B cell (primary cell): ENCODE measurements around the gene TRIP4. TPM values are rescaled to one million over a fixed set of nuclear protein-coding genes. Genes with fewer than 3 reads are reported as not detected.
A peak's percentile ranks its signal among the peaks of the same experiment; 100 is the strongest.
"Not testable (repeated sequence)": the region's sequence is repeated elsewhere in the genome, so short reads cannot be mapped to it uniquely, and the experiment has no call there.

Source experiments
- ATAC-seq: fragments of 200-7000 bp; cut with Tn5 transposase; one replicate; pipeline ENCODE4 v1.10.0; 2021; ENCODE audit warnings: low read depth, mild to moderate bottlenecking, moderate number of reproducible peaks, moderate library complexity
- CTCF ChIA-PET: fragments of 350-600 bp; sonication (Branson Sonifier 250); formaldehyde crosslinking; loops from one replicate; lab custom pipeline; 2021; ENCODE audit warnings: antibody characterized with exemption, inconsistent platforms; lab: Charles Lee
- POLR2A ChIA-PET: fragments of 350-600 bp; sonication (Branson Sonifier 250); formaldehyde crosslinking; loops from one replicate; lab custom pipeline; 2021; ENCODE audit warnings: antibody characterized with exemption; lab: Charles Lee
- DNase-seq: peaks from one replicate; pipeline ENCODE4 v3.0.0; 2013
- H2AFZ ChIP-seq: 2 replicates; pipeline ENCODE4 v1.6.1; 2012; ENCODE audit warnings: mild to moderate bottlenecking, low read depth, low read length; ENCODE audit not compliant: insufficient read depth, poor library complexity, severe bottlenecking
- H3K27ac ChIP-seq, 2 donors: 1 replicate in 1 of 2; 2 replicates in 1 of 2; pipeline ENCODE4 v1.5.1; 2012 to 2013; ENCODE audit warnings: low read length in 2 of 2, mild to moderate bottlenecking in 2 of 2, moderate library complexity in 1 of 2
- H3K27me3 ChIP-seq, 4 experiments: fragments of 200-600 bp in 1 of 4; sonication (generic) in 1 of 4; replicated peaks in 1 of 4; 1 replicate in 2 of 4; 2 replicates in 2 of 4; pipeline versions ENCODE4 v1.6.1 to v1.7.0; 2013 to 2016; ENCODE audit warnings: low read length in 3 of 4, mild to moderate bottlenecking in 2 of 4, mixed read lengths in 1 of 4, moderate library complexity in 1 of 4; ENCODE audit not compliant: insufficient read depth in 4 of 4, control insufficient read depth in 3 of 4; ENCODE audit errors: control extremely low read depth in 1 of 4
- H3K36me3 ChIP-seq, 2 experiments: replicated peaks in 1 of 2; 1 replicate in 1 of 2; 2 replicates in 1 of 2; pipeline versions ENCODE4 v1.6.1 to v1.7.1; 2013; ENCODE audit warnings: low read length in 1 of 2; ENCODE audit not compliant: insufficient read depth in 2 of 2, control insufficient read depth in 1 of 2; ENCODE audit errors: control extremely low read depth in 1 of 2, extremely low read depth in 1 of 2
- H3K4me1 ChIP-seq, 2 donors: fragments of 200-600 bp in 1 of 2; sonication (generic) in 1 of 2; 1 replicate in 1 of 2; 2 replicates in 1 of 2; pipeline versions ENCODE4 v1.5.1 to v1.6.1; 2013 to 2017; ENCODE audit warnings: low read length in 2 of 2; ENCODE audit not compliant: control insufficient read depth in 2 of 2, insufficient read depth in 2 of 2
- H3K4me2 ChIP-seq: replicated peaks from 2 replicates; pipeline ENCODE3; 2012; ENCODE audit warnings: mild to moderate bottlenecking, low read depth, low read length; ENCODE audit not compliant: poor library complexity, severe bottlenecking
- H3K4me3 ChIP-seq, 5 experiments: fragments of 200-600 bp in 1 of 5; sonication (generic) in 1 of 5; 1 replicate in 3 of 5; 2 replicates in 2 of 5; pipeline versions ENCODE4 v1.5.1 to v1.7.0; 2011 to 2016; ENCODE audit warnings: low read length in 4 of 5, mild to moderate bottlenecking in 4 of 5, low read depth in 2 of 5, control low read depth in 1 of 5, moderate library complexity in 1 of 5; ENCODE audit not compliant: insufficient read depth in 1 of 5; ENCODE audit errors: control extremely low read depth in 1 of 5, extremely low read depth in 1 of 5
- H3K79me2 ChIP-seq: fragments of 200-600 bp; sonication (generic); one replicate; pipeline ENCODE4 v1.6.0; 2016; ENCODE audit warnings: low read length; ENCODE audit not compliant: control insufficient read depth, insufficient read depth
- H3K9ac ChIP-seq: fragments of 200-600 bp; sonication (generic); 2 replicates; pipeline ENCODE4 v1.6.1; 2017; ENCODE audit warnings: mild to moderate bottlenecking, low read length, moderate library complexity
- H3K9me3 ChIP-seq, 3 donors: one replicate each; pipeline versions ENCODE4 v1.6.1 to v1.7.1; 2013; ENCODE audit warnings: low read length in 2 of 3; ENCODE audit not compliant: control insufficient read depth in 2 of 3, insufficient read depth in 1 of 3; ENCODE audit errors: control extremely low read depth in 1 of 3
- H4K20me1 ChIP-seq: 2 replicates; pipeline ENCODE4 v1.6.0; 2012; ENCODE audit warnings: mild to moderate bottlenecking, low read length; ENCODE audit not compliant: insufficient read depth, control insufficient read depth, poor library complexity, severe bottlenecking
- H3K27ac Mint-ChIP-seq: one replicate; pipeline ENCODE4 v1.8.0; 2021; ENCODE audit warnings: mixed read lengths
- H3K27me3 Mint-ChIP-seq: one replicate; pipeline ENCODE4 v1.8.0; 2021; ENCODE audit warnings: mixed read lengths
- H3K4me1 Mint-ChIP-seq: one replicate; pipeline ENCODE4 v1.8.0; 2021; ENCODE audit warnings: mixed read lengths
- H3K4me3 Mint-ChIP-seq: one replicate; pipeline ENCODE4 v1.8.0; 2021; ENCODE audit warnings: mixed read lengths
- H3K9me3 Mint-ChIP-seq: one replicate; pipeline ENCODE4 v1.8.0; 2022; ENCODE audit warnings: mixed read lengths; ENCODE audit not compliant: insufficient read depth
- EZH2 ChIP-seq: IDR thresholded peaks from 2 replicates; pipeline ENCODE4 v1.6.1; 2012; ENCODE audit warnings: borderline replicate concordance, low read depth, mild to moderate bottlenecking, moderate library complexity, low read length; ENCODE audit not compliant: insufficient read depth, poor library complexity, severe bottlenecking
- WGBS: methylation state at CpG from one replicate; pipeline ENCODE4 v1.1.5; 2013; ENCODE audit warnings: missing lambda C conversion rate; ENCODE audit not compliant: insufficient coverage; 5-methylcytosine and 5-hydroxymethylcytosine counted together
- intact Hi-C: fragments of 100-400 bp; cut with micrococcal nuclease; formaldehyde crosslinking; loops from one replicate; pipeline ENCODE4 v1.10.0; 2022
- polyA plus RNA-seq: library from polyadenylated mRNA; depleted of rRNA; stranded (reverse); fragments of >200 nt; gene quantifications from 2 replicates; pipeline ENCODE4 v1.2.3, GENCODE V29; 2012
- total RNA-seq, 2 donors: library from RNA; stranded (reverse); fragments of 120-200 nt in 1 of 2; gene quantifications; 1 replicate in 1 of 2; 2 replicates in 1 of 2; pipeline versions ENCODE4 v1.2.3 to v1.2.4, GENCODE V29; 2013 to 2022
- TF ChIP-seq, protein P1 (sequence below): fragments of 200-600 bp; IDR thresholded peaks from one replicate; pipeline ENCODE4 v1.8.0; 2022; ENCODE audit warnings: antibody characterized with exemption, mild to moderate bottlenecking

TRIP4 gene
- total and polyA plus RNA-seq, 2 donors (not counting 1 experiment from before 2014, with no cell fraction given): 13.7 to 38.2 TPM

GRCh38 chr15:64389036-64389435 lies 1.4 kb downstream of the TRIP4 start:
- no peak overlapping the region for H3K9ac ChIP-seq
- Mint-ChIP-seq H3K9me3 (no peaks in the 10 kb centered on the region), H3K4me3 (peak overlapping the region; percentile 75), H3K27ac (peak overlapping the region; percentile 27), H3K27me3 (no peaks in the 10 kb centered on the region), H3K4me1 (peaks cover 15% of the 10 kb centered on the region)
- H3K9me3 ChIP-seq: no peaks in the 10 kb centered on the region
- H3K27ac ChIP-seq: no peak overlapping the region
- peaks cover 21% of the 10 kb centered on the region for H3K79me2 ChIP-seq
- 100% methylated on average over 5 of the region's 5 CpGs for WGBS
- CTCF ChIA-PET: interaction anchor here (1.8 kb wide), 1 partner anchor 70 kb away, joined by 6 read pairs; the partner anchor contains the start of gene ZNF609
- peaks cover 0 to 8% of the 10 kb centered on the region in 2 experiments for H3K36me3 ChIP-seq
- no peaks in the 10 kb centered on the region for H3K27me3 ChIP-seq
- intact Hi-C loops: loop anchor here (5.0 to 10.0 kb wide), 2 partner anchors 73 to 1264 kb away; partner anchors contain the start of genes LACTB and ZNF609
- no peak for DNase-seq
- TF ChIP-seq EZH2: no peak
- TF ChIP-seq, protein P1, sequence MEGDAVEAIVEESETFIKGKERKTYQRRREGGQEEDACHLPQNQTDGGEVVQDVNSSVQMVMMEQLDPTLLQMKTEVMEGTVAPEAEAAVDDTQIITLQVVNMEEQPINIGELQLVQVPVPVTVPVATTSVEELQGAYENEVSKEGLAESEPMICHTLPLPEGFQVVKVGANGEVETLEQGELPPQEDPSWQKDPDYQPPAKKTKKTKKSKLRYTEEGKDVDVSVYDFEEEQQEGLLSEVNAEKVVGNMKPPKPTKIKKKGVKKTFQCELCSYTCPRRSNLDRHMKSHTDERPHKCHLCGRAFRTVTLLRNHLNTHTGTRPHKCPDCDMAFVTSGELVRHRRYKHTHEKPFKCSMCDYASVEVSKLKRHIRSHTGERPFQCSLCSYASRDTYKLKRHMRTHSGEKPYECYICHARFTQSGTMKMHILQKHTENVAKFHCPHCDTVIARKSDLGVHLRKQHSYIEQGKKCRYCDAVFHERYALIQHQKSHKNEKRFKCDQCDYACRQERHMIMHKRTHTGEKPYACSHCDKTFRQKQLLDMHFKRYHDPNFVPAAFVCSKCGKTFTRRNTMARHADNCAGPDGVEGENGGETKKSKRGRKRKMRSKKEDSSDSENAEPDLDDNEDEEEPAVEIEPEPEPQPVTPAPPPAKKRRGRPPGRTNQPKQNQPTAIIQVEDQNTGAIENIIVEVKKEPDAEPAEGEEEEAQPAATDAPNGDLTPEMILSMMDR: no peak
- H2AFZ ChIP-seq: no peak overlapping the region
- ATAC-seq: no peak
- H3K4me3 ChIP-seq: no peak overlapping the region
- no peaks in the 10 kb centered on the region for H4K20me1 ChIP-seq
- POLR2A ChIA-PET: no interaction called here
- H3K4me2 ChIP-seq: peak overlapping the region; percentile 80
- peaks cover 10 to 18% of the 10 kb centered on the region in 2 donors for H3K4me1 ChIP-seq

DNA sequence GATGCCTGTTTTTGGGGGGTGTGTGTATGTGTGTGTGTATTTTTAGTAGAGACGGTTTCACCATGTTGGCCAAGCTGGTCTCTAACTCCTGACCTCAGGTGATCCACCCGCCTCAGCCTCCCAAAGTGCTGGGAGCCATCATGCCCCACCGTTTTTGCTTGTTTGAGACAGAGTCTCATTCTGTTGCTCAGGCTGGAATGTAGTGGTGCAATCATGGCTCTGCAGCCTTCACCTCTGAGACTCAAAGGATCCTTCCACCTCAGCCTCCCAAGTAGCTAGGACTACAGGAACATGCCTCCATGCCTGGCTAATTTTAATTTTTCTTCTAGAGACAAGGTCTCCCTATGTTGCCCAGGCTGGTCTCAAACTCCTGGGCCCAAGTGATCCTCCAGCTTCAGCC lies 4.8 kb downstream of the TRIP4 start:
- Histone ChIP-seq H3K36me3 (peaks cover 7 to 33% of the 10 kb centered on the region in 2 experiments), H3K4me1 (peaks cover 7 to 13% of the 10 kb centered on the region in 2 donors), H3K79me2 (peaks cover 16% of the 10 kb centered on the region)
- 100% methylated on average over 3 of the region's 3 CpGs for WGBS
- H2AFZ ChIP-seq, H3K27ac Mint-ChIP-seq, H3K9ac ChIP-seq, POLR2A ChIA-PET, DNase-seq, H3K9me3 Mint-ChIP-seq, H3K27me3 ChIP-seq, CTCF ChIA-PET, H4K20me1 ChIP-seq, ATAC-seq, H3K9me3 ChIP-seq, H3K4me3 ChIP-seq, H3K4me3 Mint-ChIP-seq, H3K4me2 ChIP-seq, H3K27me3 Mint-ChIP-seq, H3K27ac ChIP-seq, intact Hi-C loops: not testable (repeated sequence)
- peaks cover 13% of the 10 kb centered on the region for H3K4me1 Mint-ChIP-seq
